NOMO-1 (cell line): ENCODE measurements around the gene SPDEF.

Experiments
- DNase-seq, 2 experiments: peaks; one replicate each; lab custom pipeline; 2025; ENCODE audit not compliant: unreplicated experiment in 2 of 2; lab: John Stamatoyannopoulos, UW

The SPDEF gene

GRCh38 chr6:34547701-34548644 lies 8.2 kb downstream of the SPDEF start:
- DNase-seq, result no peak

GRCh38 chr6:34546551-34547321 lies 9.4 kb downstream of the SPDEF start:
- DNase-seq, result no peak

- no peak for DNase-seq
These were observed 11.2 kb downstream of the SPDEF start for GRCh38 chr6:34544776-34545471.

DNA sequence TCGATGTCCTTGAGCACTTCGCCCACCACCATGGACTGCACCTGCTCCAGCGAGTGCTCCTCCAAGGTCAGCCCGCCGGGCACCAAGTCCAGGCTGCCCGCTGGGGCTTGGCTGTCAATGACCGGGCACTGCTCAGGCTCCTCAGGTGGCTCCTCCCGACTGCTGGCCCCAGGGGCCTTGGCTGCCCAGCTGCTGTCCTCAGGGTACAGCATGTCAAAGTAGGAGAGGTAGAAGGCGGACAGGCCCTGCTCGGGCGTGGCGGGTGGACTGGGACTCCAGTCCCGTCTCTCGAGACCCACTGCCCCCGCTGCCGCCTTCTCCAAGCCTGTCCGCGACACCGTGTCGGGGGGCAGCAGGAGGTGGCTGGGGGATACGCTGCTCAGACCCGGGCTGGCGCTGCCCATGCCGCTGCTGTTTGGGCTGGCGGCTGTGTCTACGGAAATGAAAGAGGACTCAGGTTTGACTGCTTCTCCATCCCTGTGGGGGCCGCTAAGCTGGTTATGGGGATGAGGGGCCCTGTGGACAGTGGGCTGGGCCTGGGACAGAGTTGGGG lies 12.0 kb downstream of the SPDEF start:
- no peak for DNase-seq

GRCh38 chr6:34543421-34543820 lies 12.7 kb downstream of the SPDEF start:
- no peak for DNase-seq

GRCh38 chr6:34540841-34541240 lies 15.3 kb downstream of the SPDEF start:
- no peak for DNase-seq

DNA sequence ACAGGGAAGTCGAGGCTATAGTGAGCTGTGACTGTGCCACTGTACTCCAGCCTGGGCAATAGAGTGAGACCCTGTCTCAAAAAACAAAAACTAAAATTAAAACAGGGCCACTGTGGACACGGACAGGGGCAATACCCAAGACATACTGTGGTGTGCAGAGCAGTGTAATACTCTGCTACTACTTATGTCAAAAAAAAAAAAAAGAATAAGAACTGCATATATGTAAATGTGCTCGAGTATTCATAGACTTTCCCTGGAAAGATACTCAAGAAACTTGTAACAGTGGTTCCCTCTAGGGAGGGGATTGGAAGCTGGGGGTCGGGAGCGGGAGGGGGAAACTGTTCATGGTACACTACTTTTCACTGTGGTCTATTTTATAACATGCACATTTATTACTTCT lies 15.9 kb downstream of the SPDEF start:
- no peak for DNase-seq

- DNase-seq, result no peak
These were observed 16.9 kb downstream of the SPDEF start for GRCh38 chr6:34539181-34539580.

DNA sequence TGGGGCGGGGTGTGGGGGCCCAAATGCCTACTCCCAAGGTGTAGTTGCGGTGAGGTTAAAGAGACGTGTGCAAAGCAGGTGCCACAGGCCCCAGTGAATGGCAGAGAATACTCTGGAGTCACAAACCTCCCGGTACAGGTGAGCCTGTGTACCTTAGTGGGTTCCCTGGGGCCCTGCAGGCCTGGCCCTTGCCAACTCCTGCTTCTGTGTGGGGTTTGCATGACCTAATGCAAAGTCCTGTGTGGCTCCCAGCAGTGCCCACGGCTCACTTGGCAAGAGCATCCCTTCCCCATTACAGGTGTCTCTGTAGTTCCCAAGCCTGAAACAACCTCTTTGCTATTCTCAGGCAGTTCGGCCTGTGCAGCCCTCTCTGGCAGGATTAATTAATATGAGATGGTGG lies 17.5 kb downstream of the SPDEF start:
- no peak for DNase-seq

- DNase-seq, result no peak
These were observed 18.1 kb downstream of the SPDEF start for GRCh38 chr6:34537922-34538550.

- no peak for DNase-seq
These were observed 18.9 kb downstream of the SPDEF start for GRCh38 chr6:34536959-34537848.

- no peak for DNase-seq
These were observed 19.7 kb downstream of the SPDEF start for GRCh38 chr6:34536251-34536958.

DNA sequence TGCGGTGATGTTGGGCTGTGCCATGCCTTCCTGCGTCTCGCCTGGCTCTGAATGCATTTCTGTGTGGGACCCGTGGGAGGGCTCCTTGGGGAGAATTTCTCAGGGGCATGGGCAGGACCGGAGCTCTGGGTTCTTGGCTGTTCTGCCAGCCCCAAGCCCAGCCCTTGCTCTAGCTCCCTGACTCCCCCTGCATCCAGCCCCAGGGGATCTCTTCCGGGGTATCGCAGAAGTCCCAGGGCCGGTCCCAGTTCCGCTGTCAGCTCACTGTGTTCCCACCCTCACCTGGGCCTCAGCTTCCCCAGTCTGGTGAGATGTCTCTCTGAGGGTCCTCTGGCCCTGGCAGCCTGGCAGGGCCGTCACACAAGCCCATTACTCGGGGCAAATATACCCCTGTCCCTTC lies 20.5 kb downstream of the SPDEF start:
- no peak for DNase-seq

- DNase-seq, result no peak
These were observed 20.9 kb downstream of the SPDEF start for GRCh38 chr6:34535199-34535598.

- DNase-seq, result no peak
These were observed 21.5 kb downstream of the SPDEF start for GRCh38 chr6:34534656-34535055.

- DNase-seq, result no peak
These were observed 22.0 kb downstream of the SPDEF start for GRCh38 chr6:34534146-34534545.

- no peak for DNase-seq
These were observed 23.9 kb downstream of the SPDEF start for GRCh38 chr6:34532230-34532629.

DNA sequence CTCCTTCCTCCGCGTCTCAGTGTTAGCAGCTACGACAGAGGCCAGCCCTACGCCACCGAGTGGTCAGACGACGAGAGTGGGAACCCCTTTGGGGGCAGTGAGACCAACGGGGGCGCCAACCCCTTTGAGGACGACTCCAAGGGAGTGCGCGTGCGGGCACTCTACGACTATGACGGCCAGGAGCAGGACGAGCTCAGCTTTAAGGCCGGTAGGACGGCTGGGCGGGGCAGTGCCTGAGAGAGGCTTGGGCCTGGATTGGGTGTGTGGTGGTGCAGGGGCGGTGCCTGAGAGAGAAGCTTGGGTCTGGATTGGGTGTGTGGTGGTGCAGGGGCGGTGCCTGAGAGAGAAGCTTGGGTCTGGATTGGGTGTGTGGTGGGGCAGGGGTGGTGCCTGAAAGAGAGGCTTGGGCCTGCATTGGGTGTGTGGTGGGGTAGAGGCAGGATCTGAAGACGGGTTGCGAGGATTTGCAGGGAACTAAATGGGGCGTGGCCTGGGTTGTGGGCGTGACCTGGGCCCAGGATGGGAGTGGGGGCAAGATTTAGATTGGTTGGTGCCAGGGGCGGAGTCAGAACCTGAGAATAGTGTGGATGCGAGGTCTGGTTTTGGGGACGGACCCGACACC lies 24.4 kb downstream of the SPDEF start:
- no peak for DNase-seq
